Esophagus muscularis mucosa (tissue), 4 donors: ENCODE measurements around the gene CHCHD1.

Experiments used
- EP300 ChIP-seq: sonication (generic); formaldehyde crosslinking; IDR thresholded peaks from one replicate; pipeline ENCODE4 v1.6.1; 2017; ENCODE audit warnings: antibody characterized with exemption
- POLR2A ChIP-seq: fragments of 450-650 bp; IDR thresholded peaks from one replicate; pipeline ENCODE4 v1.6.1; 2017; ENCODE audit warnings: antibody characterized with exemption, moderate library complexity, mild to moderate bottlenecking, low read depth
- TF ChIP-seq, protein P1 (sequence below), 3 experiments: fragments of 200-600 bp in 2 of 3; fragments of 450-650 bp in 1 of 3; sonication (generic) in 2 of 3; IDR thresholded peaks; one replicate each; pipeline ENCODE4 v1.5.1; 2017 to 2019; ENCODE audit warnings: antibody characterized with exemption in 3 of 3, mild to moderate bottlenecking in 2 of 3, moderate library complexity in 1 of 3

DNA sequence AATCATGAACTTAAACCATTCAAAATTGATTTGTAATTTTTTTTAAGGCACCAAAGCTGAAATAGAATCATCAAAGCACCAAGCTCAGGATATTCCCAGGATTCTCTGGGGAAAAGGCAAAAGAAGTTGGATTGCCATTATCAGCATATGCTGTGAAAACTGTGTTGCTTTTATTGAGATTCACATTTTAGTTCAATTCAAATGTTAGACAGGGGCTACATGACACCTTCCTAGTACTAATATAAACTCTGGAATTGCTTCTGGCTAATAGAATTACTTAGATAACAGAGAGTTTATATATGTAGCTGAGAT lies 33.8 kb downstream of the CHCHD1 start:
- TF ChIP-seq, protein P1, sequence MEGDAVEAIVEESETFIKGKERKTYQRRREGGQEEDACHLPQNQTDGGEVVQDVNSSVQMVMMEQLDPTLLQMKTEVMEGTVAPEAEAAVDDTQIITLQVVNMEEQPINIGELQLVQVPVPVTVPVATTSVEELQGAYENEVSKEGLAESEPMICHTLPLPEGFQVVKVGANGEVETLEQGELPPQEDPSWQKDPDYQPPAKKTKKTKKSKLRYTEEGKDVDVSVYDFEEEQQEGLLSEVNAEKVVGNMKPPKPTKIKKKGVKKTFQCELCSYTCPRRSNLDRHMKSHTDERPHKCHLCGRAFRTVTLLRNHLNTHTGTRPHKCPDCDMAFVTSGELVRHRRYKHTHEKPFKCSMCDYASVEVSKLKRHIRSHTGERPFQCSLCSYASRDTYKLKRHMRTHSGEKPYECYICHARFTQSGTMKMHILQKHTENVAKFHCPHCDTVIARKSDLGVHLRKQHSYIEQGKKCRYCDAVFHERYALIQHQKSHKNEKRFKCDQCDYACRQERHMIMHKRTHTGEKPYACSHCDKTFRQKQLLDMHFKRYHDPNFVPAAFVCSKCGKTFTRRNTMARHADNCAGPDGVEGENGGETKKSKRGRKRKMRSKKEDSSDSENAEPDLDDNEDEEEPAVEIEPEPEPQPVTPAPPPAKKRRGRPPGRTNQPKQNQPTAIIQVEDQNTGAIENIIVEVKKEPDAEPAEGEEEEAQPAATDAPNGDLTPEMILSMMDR (IDR thresholded peaks at IDR 0.05), result no peak
- no peak for TF ChIP-seq POLR2A
- no peak for TF ChIP-seq EP300
